AG20443 (cell line): ENCODE measurements around the gene CASD1.

Source experiments
- DNase-seq: peaks from one replicate; pipeline ENCODE4 v3.0.0; 2012; ENCODE audit warnings: low spot score, mixed read lengths

The CASD1 gene

GRCh38 chr7:94509264-94509886 is at the start of gene CASD1:
TSS of gene CASD1 (plus strand) at chr7:94509809. CDS start at chr7:94510085, 276 bp downstream.
- DNase-seq: peak; percentile 47

GRCh38 chr7:94466516-94466915 is 43.1 kb upstream of the CASD1 start:
- no peak for DNase-seq

- DNase-seq: no peak
Observed at GRCh38 chr7:94471604-94472003, 38.0 kb upstream of the CASD1 start.

- DNase-seq: no peak
Observed at GRCh38 chr7:94472608-94473007, 37.0 kb upstream of the CASD1 start.

- DNase-seq: no peak
Observed at GRCh38 chr7:94476251-94476840, 33.3 kb upstream of the CASD1 start.

- no peak for DNase-seq
Observed at GRCh38 chr7:94477878-94478277, 31.7 kb upstream of the CASD1 start.

- DNase-seq: no peak
Observed at GRCh38 chr7:94478648-94479214, 30.9 kb upstream of the CASD1 start.

GRCh38 chr7:94481279-94481678 is 28.3 kb upstream of the CASD1 start:
- no peak for DNase-seq

- no peak for DNase-seq
Observed at GRCh38 chr7:94482796-94483195, 26.8 kb upstream of the CASD1 start.

GRCh38 chr7:94483843-94484242 is 25.8 kb upstream of the CASD1 start:
- no peak for DNase-seq

GRCh38 chr7:94486216-94486615 is 23.4 kb upstream of the CASD1 start:
- DNase-seq: no peak

- DNase-seq: no peak
Observed at GRCh38 chr7:94491410-94491809, 18.2 kb upstream of the CASD1 start.

- no peak for DNase-seq
Observed at GRCh38 chr7:94492601-94493000, 17.0 kb upstream of the CASD1 start.

GRCh38 chr7:94497874-94498670 is 11.5 kb upstream of the CASD1 start:
- DNase-seq: no peak

GRCh38 chr7:94498918-94499317 is 10.7 kb upstream of the CASD1 start:
- no peak for DNase-seq

GRCh38 chr7:94507462-94507861 is 2.1 kb upstream of the CASD1 start:
- no peak for DNase-seq

- DNase-seq: no peak
Observed at GRCh38 chr7:94507962-94508361, 1.6 kb upstream of the CASD1 start.

- peak; percentile 89 for DNase-seq
Observed at GRCh38 chr7:94509887-94510581, 425 bp downstream of the CASD1 start.

GRCh38 chr7:94510582-94511496 is 1.2 kb downstream of the CASD1 start:
- DNase-seq: peak; percentile 65

GRCh38 chr7:94511718-94512117 is 2.1 kb downstream of the CASD1 start:
- no peak for DNase-seq
